GM18873 (cell line): ENCODE measurements around the gene MRTFB.
A peak's percentile ranks its signal among the peaks of the same experiment; 100 is the strongest.
"Not testable (repeated sequence)": the region's sequence is repeated elsewhere in the genome, so short reads cannot be mapped to it uniquely, and the experiment has no call there.

Experiments
- ATAC-seq: cut with Tn5 transposase; IDR thresholded peaks from one replicate; pipeline ENCODE4 v1.9.1; 2021; ENCODE audit warnings: mild to moderate bottlenecking, moderate library complexity, moderate number of reproducible peaks; ENCODE audit not compliant: unreplicated experiment, low FRiP score

MRTFB gene

GRCh38 chr16:14070877-14071575, at the start of gene MRTFB:
Gene MRTFB (plus strand): TSS chr16:14071319. CDS start chr16:14140607, 69,288 bp downstream.
- ATAC-seq: peak; percentile 60

- not testable (repeated sequence) for ATAC-seq
These were observed 47.6 kb upstream of the MRTFB start for GRCh38 chr16:14023526-14023925.

- no peak for ATAC-seq
These were observed 46.8 kb upstream of the MRTFB start for GRCh38 chr16:14024283-14024682.

GRCh38 chr16:14026572-14027285, 44.4 kb upstream of the MRTFB start:
- ATAC-seq: no peak

- ATAC-seq: no peak
These were observed 42.9 kb upstream of the MRTFB start for GRCh38 chr16:14028202-14028601.

GRCh38 chr16:14029658-14030057, 41.5 kb upstream of the MRTFB start:
- ATAC-seq: no peak

GRCh38 chr16:14035092-14035491, 36.0 kb upstream of the MRTFB start:
- ATAC-seq: no peak

- ATAC-seq: no peak
These were observed 34.2 kb upstream of the MRTFB start for GRCh38 chr16:14036889-14037288.

- no peak for ATAC-seq
These were observed 33.2 kb upstream of the MRTFB start for GRCh38 chr16:14037960-14038359.

- no peak for ATAC-seq
These were observed 30.0 kb upstream of the MRTFB start for GRCh38 chr16:14041164-14041563.

- no peak for ATAC-seq
These were observed 28.4 kb upstream of the MRTFB start for GRCh38 chr16:14042706-14043105.

- no peak for ATAC-seq
These were observed 27.8 kb upstream of the MRTFB start for GRCh38 chr16:14043278-14043677.

- ATAC-seq: no peak
These were observed 27.3 kb upstream of the MRTFB start for GRCh38 chr16:14043793-14044192.

- not testable (repeated sequence) for ATAC-seq
These were observed 23.8 kb upstream of the MRTFB start for GRCh38 chr16:14047121-14047859.

- ATAC-seq: no peak
These were observed 20.7 kb upstream of the MRTFB start for GRCh38 chr16:14050291-14051027.

- ATAC-seq: no peak
These were observed 19.9 kb upstream of the MRTFB start for GRCh38 chr16:14051103-14051729.

- ATAC-seq: no peak
These were observed 14.1 kb upstream of the MRTFB start for GRCh38 chr16:14056970-14057369.

GRCh38 chr16:14057878-14058382, 13.2 kb upstream of the MRTFB start:
- no peak for ATAC-seq

- ATAC-seq: no peak
These were observed 9.3 kb upstream of the MRTFB start for GRCh38 chr16:14061732-14062259.

GRCh38 chr16:14062261-14062660, 8.9 kb upstream of the MRTFB start:
- no peak for ATAC-seq
